Neural cell (in vitro differentiated cells): ENCODE data around the gene DNAH1. TPM values are rescaled to one million over a fixed set of nuclear protein-coding genes. Genes with fewer than 3 reads are reported as not detected.
"Not testable (repeated sequence)": the region's sequence is repeated elsewhere in the genome, so short reads cannot be mapped to it uniquely, and the experiment has no call there.

ENCODE experiments used
- H2AFZ ChIP-seq: fragments of 200-600, 300-800 bp; sonication (generic), shearing (Covaris generic); 2 replicates; pipeline ENCODE4 v1.6.0; 2014; ENCODE audit warnings: low read depth, mild to moderate bottlenecking, antibody characterized with exemption, low read length, moderate library complexity
- H3F3A ChIP-seq: fragments of 200-600 bp; shearing (Covaris generic); 2 replicates; pipeline ENCODE4 v1.6.1; 2016; ENCODE audit warnings: mild to moderate bottlenecking, moderate library complexity, mixed read lengths, antibody characterized with exemption, low read length; ENCODE audit not compliant: insufficient read depth, poor library complexity, severe bottlenecking
- H3K27ac ChIP-seq: fragments of 200-600, 300-800 bp; sonication (generic), shearing (Covaris generic); 2 replicates; pipeline ENCODE4 v1.5.1; 2014; ENCODE audit warnings: mild to moderate bottlenecking, low read length, moderate library complexity
- H3K27me3 ChIP-seq: fragments of 300-800, 200-600 bp; sonication (generic), shearing (Covaris generic); 2 replicates; pipeline ENCODE4 v1.6.0; 2014; ENCODE audit warnings: mild to moderate bottlenecking, low read depth, low read length, moderate library complexity; ENCODE audit not compliant: insufficient read depth
- H3K36me3 ChIP-seq: fragments of 300-800, 200-600 bp; sonication (generic), shearing (Covaris generic); 2 replicates; pipeline ENCODE4 v1.5.1; 2014; ENCODE audit warnings: mild to moderate bottlenecking, antibody characterized with exemption, low read length, moderate library complexity; ENCODE audit not compliant: insufficient read depth
- H3K4me2 ChIP-seq: fragments of 300-800, 200-600 bp; sonication (generic), shearing (Covaris generic); 2 replicates; pipeline ENCODE4 v1.6.0; 2014; ENCODE audit warnings: mild to moderate bottlenecking, low read length
- H3K4me3 ChIP-seq: fragments of 300-800, 200-600 bp; sonication (generic), shearing (Covaris generic); 2 replicates; pipeline ENCODE4 v1.5.1; 2014; ENCODE audit warnings: mild to moderate bottlenecking, low read length, moderate library complexity
- H3K79me2 ChIP-seq: fragments of 200-600 bp; shearing (Covaris generic); replicated peaks from 2 replicates; pipeline ENCODE4 v1.6.0; 2014; ENCODE audit warnings: mild to moderate bottlenecking, low read length, moderate library complexity; ENCODE audit not compliant: insufficient read depth
- H3K9ac ChIP-seq: fragments of 300-800, 200-600 bp; sonication (generic), shearing (Covaris generic); 2 replicates; pipeline ENCODE4 v1.6.1; 2016; ENCODE audit warnings: mild to moderate bottlenecking, low read length, mixed read lengths
- H3K9me2 ChIP-seq: fragments of 200-600 bp; shearing (Covaris generic); 2 replicates; pipeline ENCODE4 v1.6.1; 2016; ENCODE audit warnings: mild to moderate bottlenecking, low read length, mixed read lengths; ENCODE audit not compliant: insufficient read depth
- H3K9me3 ChIP-seq: fragments of 200-600, 300-800 bp; sonication (generic), shearing (Covaris generic); 2 replicates; pipeline ENCODE4 v1.6.1; 2016; ENCODE audit warnings: mild to moderate bottlenecking, mixed run types, low read length, moderate library complexity, mixed read lengths
- H4K20me1 ChIP-seq: fragments of 200-600 bp; shearing (Covaris generic); 2 replicates; pipeline ENCODE4 v1.6.1; 2016; ENCODE audit warnings: mild to moderate bottlenecking, mixed run types; ENCODE audit not compliant: insufficient read depth
- CTCF ChIP-seq: fragments of 450-650 bp; IDR thresholded peaks from 2 replicates; pipeline ENCODE4 v1.5.1; 2014; ENCODE audit warnings: antibody characterized with exemption, mild to moderate bottlenecking, moderate library complexity; ENCODE audit not compliant: poor library complexity, severe bottlenecking
- EP300 ChIP-seq: fragments of 450-650 bp; conservative IDR thresholded peaks from 2 replicates; pipeline ENCODE4 v1.6.1; 2014; ENCODE audit warnings: antibody characterized with exemption, mild to moderate bottlenecking, moderate library complexity; ENCODE audit not compliant: poor library complexity, severe bottlenecking
- EZH2 ChIP-seq: fragments of 200-600, 300-800 bp; shearing (Covaris generic), sonication (generic); IDR thresholded peaks from 2 replicates; pipeline ENCODE4 v1.6.1; 2014; ENCODE audit warnings: antibody characterized with exemption, low read length, borderline replicate concordance, mild to moderate bottlenecking; ENCODE audit not compliant: insufficient read depth, poor library complexity, severe bottlenecking
- MXI1 ChIP-seq: fragments of 450-650 bp; conservative IDR thresholded peaks from 2 replicates; pipeline ENCODE4 v1.6.1; 2014; ENCODE audit warnings: antibody characterized with exemption, mild to moderate bottlenecking; ENCODE audit not compliant: poor library complexity, severe bottlenecking
- POLR2AphosphoS5 ChIP-seq: IDR thresholded peaks from 2 replicates; pipeline ENCODE4 v1.6.1; 2012
- RAD21 ChIP-seq: fragments of 450-650 bp; conservative IDR thresholded peaks from 2 replicates; pipeline ENCODE4 v1.6.1; 2014; ENCODE audit warnings: antibody characterized with exemption, mild to moderate bottlenecking, moderate library complexity
- SMC3 ChIP-seq: fragments of 450-650 bp; conservative IDR thresholded peaks from 2 replicates; pipeline ENCODE4 v1.6.1; 2014; ENCODE audit warnings: antibody characterized with exemption, mild to moderate bottlenecking, moderate library complexity; ENCODE audit not compliant: poor library complexity
- TAF1 ChIP-seq: IDR thresholded peaks from 2 replicates; pipeline ENCODE4 v1.6.1; 2012; ENCODE audit warnings: low read depth
- polyA plus RNA-seq: library from polyadenylated mRNA; depleted of rRNA; stranded (reverse); fragments of >200 nt; gene quantifications from 2 replicates; pipeline ENCODE4 v1.2.3, GENCODE V29; 2014
- TF ChIP-seq, protein P1 (sequence below): IDR thresholded peaks from 2 replicates; pipeline ENCODE4 v1.6.1; 2012; ENCODE audit warnings: borderline replicate concordance

The DNAH1 gene
- polyA plus RNA-seq, 1 donor from 2014 or later, result 5.4 TPM

GRCh38 chr3:52281981-52282801 lies 33.9 kb upstream of the DNAH1 start:
- Histone ChIP-seq H3K79me2 (peaks cover 10% of the 10 kb centered on the region), H3K9ac (no peak overlapping the region), H3K4me2 (no peak overlapping the region), H3K36me3 (no peaks in the 10 kb centered on the region), H3K9me2 (no peaks in the 10 kb centered on the region), H3K27ac (no peak overlapping the region), H2AFZ (no peak overlapping the region), H3K27me3 (no peaks in the 10 kb centered on the region), H3F3A (no peaks in the 10 kb centered on the region), H3K9me3 (no peaks in the 10 kb centered on the region), H3K4me3 (no peak overlapping the region), H4K20me1 (no peaks in the 10 kb centered on the region)
- TF ChIP-seq CTCF (no peak), EP300 (no peak)

DNA sequence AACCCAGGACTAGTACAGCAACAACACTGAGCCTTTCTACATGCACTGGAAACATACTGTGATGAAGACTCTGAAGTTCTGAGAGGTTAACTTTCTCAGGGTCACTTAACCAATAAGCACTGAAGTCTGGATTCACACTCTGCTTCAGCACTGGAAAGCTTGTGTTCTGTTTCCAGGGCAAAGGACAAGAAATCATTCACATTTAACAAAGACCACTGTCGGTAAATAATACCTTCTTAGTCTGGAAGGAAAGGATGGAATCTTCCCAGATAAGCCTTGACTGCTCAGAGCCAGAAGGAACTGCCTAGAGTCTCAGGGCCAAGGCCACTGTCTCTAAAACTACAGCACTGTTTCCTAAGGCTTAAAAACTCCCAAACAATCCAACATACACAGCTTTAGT lies 32.8 kb upstream of the DNAH1 start:
- TF ChIP-seq EP300, result no peak
- TF ChIP-seq, protein P1, sequence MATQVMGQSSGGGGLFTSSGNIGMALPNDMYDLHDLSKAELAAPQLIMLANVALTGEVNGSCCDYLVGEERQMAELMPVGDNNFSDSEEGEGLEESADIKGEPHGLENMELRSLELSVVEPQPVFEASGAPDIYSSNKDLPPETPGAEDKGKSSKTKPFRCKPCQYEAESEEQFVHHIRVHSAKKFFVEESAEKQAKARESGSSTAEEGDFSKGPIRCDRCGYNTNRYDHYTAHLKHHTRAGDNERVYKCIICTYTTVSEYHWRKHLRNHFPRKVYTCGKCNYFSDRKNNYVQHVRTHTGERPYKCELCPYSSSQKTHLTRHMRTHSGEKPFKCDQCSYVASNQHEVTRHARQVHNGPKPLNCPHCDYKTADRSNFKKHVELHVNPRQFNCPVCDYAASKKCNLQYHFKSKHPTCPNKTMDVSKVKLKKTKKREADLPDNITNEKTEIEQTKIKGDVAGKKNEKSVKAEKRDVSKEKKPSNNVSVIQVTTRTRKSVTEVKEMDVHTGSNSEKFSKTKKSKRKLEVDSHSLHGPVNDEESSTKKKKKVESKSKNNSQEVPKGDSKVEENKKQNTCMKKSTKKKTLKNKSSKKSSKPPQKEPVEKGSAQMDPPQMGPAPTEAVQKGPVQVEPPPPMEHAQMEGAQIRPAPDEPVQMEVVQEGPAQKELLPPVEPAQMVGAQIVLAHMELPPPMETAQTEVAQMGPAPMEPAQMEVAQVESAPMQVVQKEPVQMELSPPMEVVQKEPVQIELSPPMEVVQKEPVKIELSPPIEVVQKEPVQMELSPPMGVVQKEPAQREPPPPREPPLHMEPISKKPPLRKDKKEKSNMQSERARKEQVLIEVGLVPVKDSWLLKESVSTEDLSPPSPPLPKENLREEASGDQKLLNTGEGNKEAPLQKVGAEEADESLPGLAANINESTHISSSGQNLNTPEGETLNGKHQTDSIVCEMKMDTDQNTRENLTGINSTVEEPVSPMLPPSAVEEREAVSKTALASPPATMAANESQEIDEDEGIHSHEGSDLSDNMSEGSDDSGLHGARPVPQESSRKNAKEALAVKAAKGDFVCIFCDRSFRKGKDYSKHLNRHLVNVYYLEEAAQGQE, result no peak
- TF ChIP-seq CTCF, result no peak
- no peak for TF ChIP-seq RAD21
- no peak for TF ChIP-seq SMC3
- TF ChIP-seq EZH2, result no peak
- TF ChIP-seq POLR2AphosphoS5, result no peak
- no peak for TF ChIP-seq TAF1
- TF ChIP-seq MXI1, result no peak
- H3K27ac ChIP-seq, result no peak overlapping the region

GRCh38 chr3:52284051-52284450 lies 32.1 kb upstream of the DNAH1 start:
- not testable (repeated sequence) for H3K4me2 ChIP-seq, H3K4me3 ChIP-seq, H3F3A ChIP-seq, H3K36me3 ChIP-seq, H3K9me3 ChIP-seq, H2AFZ ChIP-seq, H4K20me1 ChIP-seq, H3K9ac ChIP-seq, H3K27ac ChIP-seq, H3K79me2 ChIP-seq, H3K27me3 ChIP-seq, H3K9me2 ChIP-seq

More for the DNA sequence above, 32.8 kb upstream of the DNAH1 start:
- Histone ChIP-seq H3K79me2 (no peaks in the 10 kb centered on the region), H3K36me3 (no peaks in the 10 kb centered on the region), H2AFZ (no peak overlapping the region), H4K20me1 (no peaks in the 10 kb centered on the region), H3F3A (no peaks in the 10 kb centered on the region), H3K9ac (no peak overlapping the region), H3K9me2 (no peaks in the 10 kb centered on the region), H3K27me3 (no peaks in the 10 kb centered on the region), H3K9me3 (no peaks in the 10 kb centered on the region), H3K4me3 (no peak overlapping the region), H3K4me2 (no peak overlapping the region)
